Measurements from ENCODE around the gene MYL5.
A peak's percentile ranks its signal among the peaks of the same experiment; 100 is the strongest.

The MYL5 gene

GRCh38 chr4:671769-672168 is 2.6 kb upstream of the MYL5 start:
- H3K79me2 ChIP-seq (ENCODE audit: insufficient read depth, low read length) = peaks cover 30% of the 10 kb centered on the region
- no peaks in the 10 kb centered on the region for H3K27me3 ChIP-seq (ENCODE audit: insufficient read depth, low read length, poor library complexity)
- ATAC-seq (ENCODE audit: insufficient read depth, low read depth) = no peak
- peaks cover 32% of the 10 kb centered on the region for H3K36me3 ChIP-seq (ENCODE audit: insufficient read depth, low read length)
- no peak overlapping the region for H3K4me3 ChIP-seq (ENCODE audit: low read depth in 1 of 2, low read length in 2 of 2)
- H2AFZ ChIP-seq (ENCODE audit: low read depth, low read length) = no peak overlapping the region
- no peak overlapping the region for H3K9ac ChIP-seq (ENCODE audit: low read depth, low read length)
- no peak for DNase-seq
- H3K4me1 ChIP-seq (ENCODE audit: insufficient read depth, low read length) = peaks cover 29% of the 10 kb centered on the region
- H3K27ac ChIP-seq (ENCODE audit: low read length) = no peak overlapping the region
- peaks cover 4% of the 10 kb centered on the region; the same call in 1 of the 2 replicates for H4K20me1 ChIP-seq (ENCODE audit: insufficient read depth, low read length)
- no peaks in the 10 kb centered on the region for H3K9me3 ChIP-seq (ENCODE audit: insufficient read depth, low read length, severe bottlenecking)
- no peak for TF ChIP-seq EZH2 (IDR thresholded peaks at IDR 0.05; ENCODE audit: borderline replicate concordance, low read depth, low read length, severe bottlenecking)
- TF ChIP-seq, protein P1, sequence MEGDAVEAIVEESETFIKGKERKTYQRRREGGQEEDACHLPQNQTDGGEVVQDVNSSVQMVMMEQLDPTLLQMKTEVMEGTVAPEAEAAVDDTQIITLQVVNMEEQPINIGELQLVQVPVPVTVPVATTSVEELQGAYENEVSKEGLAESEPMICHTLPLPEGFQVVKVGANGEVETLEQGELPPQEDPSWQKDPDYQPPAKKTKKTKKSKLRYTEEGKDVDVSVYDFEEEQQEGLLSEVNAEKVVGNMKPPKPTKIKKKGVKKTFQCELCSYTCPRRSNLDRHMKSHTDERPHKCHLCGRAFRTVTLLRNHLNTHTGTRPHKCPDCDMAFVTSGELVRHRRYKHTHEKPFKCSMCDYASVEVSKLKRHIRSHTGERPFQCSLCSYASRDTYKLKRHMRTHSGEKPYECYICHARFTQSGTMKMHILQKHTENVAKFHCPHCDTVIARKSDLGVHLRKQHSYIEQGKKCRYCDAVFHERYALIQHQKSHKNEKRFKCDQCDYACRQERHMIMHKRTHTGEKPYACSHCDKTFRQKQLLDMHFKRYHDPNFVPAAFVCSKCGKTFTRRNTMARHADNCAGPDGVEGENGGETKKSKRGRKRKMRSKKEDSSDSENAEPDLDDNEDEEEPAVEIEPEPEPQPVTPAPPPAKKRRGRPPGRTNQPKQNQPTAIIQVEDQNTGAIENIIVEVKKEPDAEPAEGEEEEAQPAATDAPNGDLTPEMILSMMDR (IDR thresholded peaks at IDR 0.05; ENCODE audit: borderline replicate concordance, extremely low read depth, low read length, poor library complexity, severe bottlenecking) = no peak
- H3K4me2 ChIP-seq (ENCODE audit: insufficient read depth, low read length) = no peak overlapping the region

DNA sequence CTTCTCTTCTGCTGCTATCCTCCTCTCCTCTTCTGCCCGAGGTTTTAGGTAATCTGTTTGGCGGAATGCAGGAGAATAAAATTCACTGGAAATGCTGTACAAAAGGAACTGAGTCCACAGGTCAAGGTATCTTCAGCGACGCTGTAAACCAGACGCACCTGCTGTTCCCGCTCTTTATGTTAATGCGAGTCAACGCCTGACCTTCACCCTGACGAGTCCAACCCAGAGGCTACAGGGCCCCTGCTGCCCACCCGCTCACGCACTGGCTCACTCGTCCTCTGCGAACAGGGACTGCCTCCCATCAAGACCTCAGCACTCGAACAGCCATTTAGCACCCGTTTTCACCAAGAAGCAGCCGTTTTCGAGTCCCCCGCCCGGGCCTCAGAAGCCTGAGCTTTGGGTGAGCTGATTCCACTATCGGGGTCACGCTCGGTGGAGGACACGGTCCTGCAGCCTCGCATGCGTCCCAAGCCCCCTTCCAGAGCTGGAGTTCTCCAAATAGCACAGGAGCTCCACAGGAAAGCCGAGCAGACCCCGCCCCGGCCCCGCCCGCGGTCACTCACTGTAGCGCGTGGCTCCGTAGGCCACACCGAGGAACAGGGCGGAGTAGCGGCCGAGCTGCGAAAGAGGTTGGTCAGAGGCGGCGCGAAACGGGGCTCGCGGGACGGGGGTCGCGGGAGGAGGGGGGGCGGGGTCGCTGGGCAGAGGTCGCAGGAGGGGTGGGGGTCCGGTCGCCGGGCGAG is 822 bp upstream of the MYL5 start:
- peak overlapping the region; percentile 76 for H3K27ac ChIP-seq (ENCODE audit: low read length)
- TF ChIP-seq, protein P1 (IDR thresholded peaks at IDR 0.05; ENCODE audit: borderline replicate concordance, extremely low read depth, low read length, poor library complexity, severe bottlenecking) = no peak
- no peak for TF ChIP-seq EZH2 (IDR thresholded peaks at IDR 0.05; ENCODE audit: borderline replicate concordance, low read depth, low read length, severe bottlenecking)
- H4K20me1 ChIP-seq (ENCODE audit: insufficient read depth, low read length) = peaks cover 4% of the 10 kb centered on the region; the same call in 1 of the 2 replicates
- peak overlapping the region; percentile 96 for H3K4me2 ChIP-seq (ENCODE audit: insufficient read depth, low read length)
- peaks cover 32% of the 10 kb centered on the region for H3K36me3 ChIP-seq (ENCODE audit: insufficient read depth, low read length)
- no peak for DNase-seq
- H3K4me1 ChIP-seq (ENCODE audit: insufficient read depth, low read length) = peaks cover 29% of the 10 kb centered on the region
- peak overlapping the region; percentile 29; the same call in 1 of the 2 replicates for H2AFZ ChIP-seq (ENCODE audit: low read depth, low read length)
- peak overlapping the region; percentile 99 for H3K9ac ChIP-seq (ENCODE audit: low read depth, low read length)
- H3K79me2 ChIP-seq (ENCODE audit: insufficient read depth, low read length) = peaks cover 30% of the 10 kb centered on the region
- H3K27me3 ChIP-seq (ENCODE audit: insufficient read depth, low read length, poor library complexity) = no peaks in the 10 kb centered on the region
- H3K9me3 ChIP-seq (ENCODE audit: insufficient read depth, low read length, severe bottlenecking) = no peaks in the 10 kb centered on the region
- 0 out of 3 replicates have a peak, but pooled peaks have one; percentile 1 for ATAC-seq (ENCODE audit: insufficient read depth, low read depth)
- H3K4me3 ChIP-seq (ENCODE audit: low read depth in 1 of 2, low read length in 2 of 2) = peak overlapping the region; percentile 88 to 98

- Histone ChIP-seq H3K4me2 (ENCODE audit: insufficient read depth, low read length) (peak overlapping the region; percentile 99), H3K79me2 (ENCODE audit: insufficient read depth, low read length) (peaks cover 30% of the 10 kb centered on the region), H3K27ac (ENCODE audit: low read length) (peak overlapping the region; percentile 95), H2AFZ (ENCODE audit: low read depth, low read length) (peak overlapping the region; percentile 84), H4K20me1 (ENCODE audit: insufficient read depth, low read length) (peaks cover 4% of the 10 kb centered on the region; the same call in 1 of the 2 replicates), H3K27me3 (ENCODE audit: insufficient read depth, low read length, poor library complexity) (no peaks in the 10 kb centered on the region), H3K9me3 (ENCODE audit: insufficient read depth, low read length, severe bottlenecking) (no peaks in the 10 kb centered on the region), H3K9ac (ENCODE audit: low read depth, low read length) (peak overlapping the region; percentile 99), H3K36me3 (ENCODE audit: insufficient read depth, low read length) (peaks cover 32% of the 10 kb centered on the region), H3K4me1 (ENCODE audit: insufficient read depth, low read length) (peaks cover 36% of the 10 kb centered on the region), H3K4me3 (ENCODE audit: low read depth in 1 of 2, low read length in 2 of 2) (peak overlapping the region; percentile 87 to 88)
- no peak for DNase-seq
- peak; percentile 8 for ATAC-seq (ENCODE audit: insufficient read depth, low read depth)
- TF ChIP-seq, protein P1 (IDR thresholded peaks at IDR 0.05; ENCODE audit: borderline replicate concordance, extremely low read depth, low read length, poor library complexity, severe bottlenecking) = no peak
- TF ChIP-seq EZH2 (IDR thresholded peaks at IDR 0.05; ENCODE audit: borderline replicate concordance, low read depth, low read length, severe bottlenecking) = no peak
Observed at GRCh38 chr4:675036-675882, 917 bp downstream of the MYL5 start.
